Prostate gland (tissue), 2 donors: ENCODE measurements around the gene DSG4. TPM values are rescaled to one million over a fixed set of nuclear protein-coding genes. Genes with fewer than 3 reads are reported as not detected.

Source experiments
- DNase-seq: peaks from one replicate; pipeline ENCODE4 v3.0.0-alpha.2; 2019; ENCODE audit warnings: low spot score
- H3K27ac ChIP-seq, 2 donors: fragments of 200-600 bp; sonication (generic); 2 replicates each; pipeline ENCODE4 v1.5.1; 2017 to 2019
- H3K27me3 ChIP-seq: fragments of 200-600 bp; sonication (generic); replicated peaks from 2 replicates; pipeline ENCODE4 v1.5.1; 2019; ENCODE audit not compliant: insufficient read depth
- H3K36me3 ChIP-seq, 2 donors: fragments of 200-600 bp; sonication (generic); 1 replicate in 1 of 2; 2 replicates in 1 of 2; pipeline versions ENCODE4 v1.5.1 to v1.8.1; 2017 to 2019
- H3K4me1 ChIP-seq: fragments of 200-600 bp; sonication (generic); replicated peaks from 2 replicates; pipeline ENCODE4 v1.5.1; 2019
- H3K4me3 ChIP-seq, 2 donors: fragments of 200-600 bp; sonication (generic); 2 replicates each; pipeline ENCODE4 v1.5.1; 2017 to 2019
- H3K9me3 ChIP-seq: fragments of 200-600 bp; sonication (generic); 2 replicates; pipeline ENCODE4 v1.5.1; 2017
- CTCF ChIP-seq, 4 experiments: fragments of 200-600 bp in 2 of 4; fragments of 450-650 bp in 2 of 4; sonication (generic) in 2 of 4; IDR thresholded peaks; 1 replicate in 3 of 4; 2 replicates in 1 of 4; pipeline ENCODE4 v1.5.1; 2016 to 2019; ENCODE audit warnings: antibody characterized with exemption in 4 of 4, mild to moderate bottlenecking in 2 of 4, moderate library complexity in 2 of 4
- POLR2A ChIP-seq: fragments of 450-650 bp; IDR thresholded peaks from one replicate; pipeline ENCODE4 v1.6.1; 2016; ENCODE audit warnings: antibody characterized with exemption, mild to moderate bottlenecking
- POLR2AphosphoS5 ChIP-seq: sonication (generic); formaldehyde crosslinking; IDR thresholded peaks from one replicate; pipeline ENCODE4 v1.6.1; 2017; ENCODE audit warnings: antibody characterized with exemption
- WGBS: methylation state at CpG from one replicate; pipeline ENCODE4 v1.1.5; 2018; 5-methylcytosine and 5-hydroxymethylcytosine counted together
- intact Hi-C: fragments of 100-400 bp; cut with DNase I; formaldehyde crosslinking; loops from one replicate; pipeline ENCODE4 v1.14.2; 2022
- total RNA-seq, 2 donors: library from RNA; depleted of rRNA; stranded (reverse); fragments of >200 nt; gene quantifications; one replicate each; pipeline ENCODE4 v1.1.0, GENCODE V29; 2016

Gene DSG4
- total RNA-seq, 2 donors from 2014 or later = 0.05 to 0.68 TPM

GRCh38 chr18:31436825-31437224, 60.2 kb downstream of the DSG4 start:
- Histone ChIP-seq H3K27me3 (no peaks in the 10 kb centered on the region), H3K36me3 (no peaks in the 10 kb centered on the region), H3K4me1 (no peaks in the 10 kb centered on the region), H3K27ac (no peak overlapping the region), H3K9me3 (no peaks in the 10 kb centered on the region), H3K4me3 (no peak overlapping the region)
- 75% methylated on average over 3 of the region's 3 CpGs for WGBS
- DNase-seq = no peak
- intact Hi-C loops = no loop called here
- no peak for TF ChIP-seq POLR2AphosphoS5
- TF ChIP-seq CTCF (IDR thresholded peaks at IDR 0.05) = no peak
- no peak for TF ChIP-seq POLR2A

DNA sequence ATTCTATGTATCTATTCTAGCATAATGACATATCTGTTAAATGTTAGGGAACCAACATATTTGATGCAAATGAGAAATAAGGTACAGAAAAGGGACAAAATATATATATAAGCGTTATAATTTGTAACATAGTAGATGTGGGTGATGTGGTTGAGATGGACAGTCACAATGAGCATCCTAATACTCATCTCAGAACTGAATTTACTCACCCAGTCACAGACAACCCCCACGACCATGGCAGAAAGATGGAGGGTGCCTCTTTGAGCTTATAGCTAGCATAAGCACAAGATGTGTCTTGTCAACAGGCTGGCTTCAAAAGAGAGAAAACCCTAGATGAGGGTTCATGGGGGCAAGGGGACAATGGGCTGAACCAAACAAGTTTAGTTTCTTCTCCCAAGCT, 61.8 kb downstream of the DSG4 start:
- TF ChIP-seq POLR2AphosphoS5 (no peak), CTCF (IDR thresholded peaks at IDR 0.05) (no peak), POLR2A (no peak)
- Histone ChIP-seq H3K4me1 (no peaks in the 10 kb centered on the region), H3K27ac (no peak overlapping the region), H3K36me3 (no peaks in the 10 kb centered on the region), H3K9me3 (no peaks in the 10 kb centered on the region), H3K4me3 (no peak overlapping the region), H3K27me3 (no peaks in the 10 kb centered on the region)
- DNase-seq = no peak
- intact Hi-C loops = no loop called here
- WGBS = 86% methylated on average over 2 of the region's 2 CpGs

DNA sequence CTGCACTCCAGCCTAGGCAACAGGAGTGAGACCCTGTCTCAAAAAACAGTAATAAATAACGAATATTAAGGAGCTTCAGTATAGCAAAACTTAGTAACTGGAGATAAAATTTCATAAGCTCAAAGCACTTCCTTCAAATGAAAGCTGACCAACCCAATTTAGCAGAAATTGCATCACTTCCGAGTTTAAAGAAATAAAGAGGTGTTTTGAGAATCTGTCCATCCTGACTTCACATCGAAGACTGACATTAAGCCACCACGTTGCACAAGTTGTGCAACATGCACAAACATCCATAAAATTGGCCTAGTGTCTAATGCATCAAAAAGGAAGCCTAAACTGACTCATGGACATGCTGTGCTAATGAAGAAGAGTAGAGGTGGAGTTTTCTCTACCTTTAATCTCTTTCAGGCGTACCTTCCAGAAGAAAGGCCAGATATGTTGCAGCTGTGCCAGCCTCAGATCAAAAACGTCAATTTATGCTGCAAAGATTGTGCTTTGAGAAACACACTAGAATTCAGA, 63.3 kb downstream of the DSG4 start:
- no peak for DNase-seq
- no peaks in the 10 kb centered on the region for H3K9me3 ChIP-seq
- no peak overlapping the region for H3K27ac ChIP-seq
- H3K4me1 ChIP-seq = no peaks in the 10 kb centered on the region
- 83% methylated on average over 6 of the region's 6 CpGs for WGBS
- intact Hi-C loops = loop anchor here (10.0 kb wide), 1 partner anchor 55 kb away; the partner anchor contains the start of gene DSG2
- no peak overlapping the region for H3K4me3 ChIP-seq
- TF ChIP-seq POLR2AphosphoS5 (no peak), POLR2A (no peak), CTCF (IDR thresholded peaks at IDR 0.05) (no peak)
- H3K27me3 ChIP-seq = no peaks in the 10 kb centered on the region
- H3K36me3 ChIP-seq = no peaks in the 10 kb centered on the region

DNA sequence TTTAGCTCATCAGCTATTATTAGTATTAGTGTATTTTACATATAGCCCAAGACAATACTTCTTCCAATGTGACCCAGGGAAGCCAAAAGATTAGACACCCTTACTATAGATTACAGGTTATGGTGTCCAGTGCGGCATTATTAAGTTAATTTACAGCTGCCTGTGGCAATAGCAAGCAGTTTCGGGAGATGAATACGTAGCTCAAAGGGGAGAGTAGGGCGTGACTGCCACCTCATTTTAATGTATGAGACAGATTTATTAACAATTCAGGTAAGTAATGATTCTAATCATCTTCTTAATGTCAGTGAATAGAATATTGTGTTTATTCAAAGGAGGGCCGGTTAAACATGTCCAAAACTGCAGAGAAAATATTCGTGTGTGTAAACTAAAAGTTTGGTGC, 64.2 kb downstream of the DSG4 start:
- no peak for DNase-seq
- TF ChIP-seq POLR2A (no peak), POLR2AphosphoS5 (no peak), CTCF (IDR thresholded peaks at IDR 0.05) (no peak)
- no peaks in the 10 kb centered on the region for H3K36me3 ChIP-seq
- WGBS = 39% methylated on average over 6 of the region's 6 CpGs
- H3K4me3 ChIP-seq = no peak overlapping the region
- intact Hi-C loops = loop anchor here (10.0 kb wide), 1 partner anchor 54 kb away; the partner anchor contains the start of gene DSG2
- no peaks in the 10 kb centered on the region for H3K9me3 ChIP-seq
- no peaks in the 10 kb centered on the region for H3K4me1 ChIP-seq
- no peak overlapping the region for H3K27ac ChIP-seq
- H3K27me3 ChIP-seq = no peaks in the 10 kb centered on the region

- Histone ChIP-seq H3K27ac (no peak overlapping the region), H3K9me3 (no peaks in the 10 kb centered on the region), H3K4me3 (no peak overlapping the region), H3K27me3 (no peaks in the 10 kb centered on the region), H3K4me1 (no peaks in the 10 kb centered on the region), H3K36me3 (no peaks in the 10 kb centered on the region)
- no peak for DNase-seq
- intact Hi-C loops = loop anchor here (10.0 kb wide), 1 partner anchor 53 kb away; the partner anchor contains the start of gene DSG2
- TF ChIP-seq CTCF (IDR thresholded peaks at IDR 0.05) (no peak), POLR2A (no peak), POLR2AphosphoS5 (no peak)
- WGBS = 75% methylated on average over 4 of the region's 4 CpGs
Measured at GRCh38 chr18:31441493-31441892, 64.9 kb downstream of the DSG4 start.
